NCI-H774 (cell line): ENCODE results near the gene WNT3A.

Source experiments
- DNase-seq: peaks from one replicate; lab custom pipeline; 2025; lab: John Stamatoyannopoulos, UW

WNT3A gene

GRCh38 chr1:228031276-228031995, 24.6 kb downstream of the WNT3A start:
- no peak for DNase-seq

- DNase-seq, result no peak
Observed at GRCh38 chr1:228032041-228032440, 25.2 kb downstream of the WNT3A start.

- DNase-seq, result no peak
Observed at GRCh38 chr1:228033376-228033775, 26.6 kb downstream of the WNT3A start.

GRCh38 chr1:228034954-228035837, 28.4 kb downstream of the WNT3A start:
- no peak for DNase-seq

- no peak for DNase-seq
Observed at GRCh38 chr1:228035844-228036243, 29.0 kb downstream of the WNT3A start.

GRCh38 chr1:228036701-228037231, 30.0 kb downstream of the WNT3A start:
- DNase-seq, result no peak

- no peak for DNase-seq
Observed at GRCh38 chr1:228037401-228038386, 30.9 kb downstream of the WNT3A start.

GRCh38 chr1:228038387-228039005, 31.7 kb downstream of the WNT3A start:
- no peak for DNase-seq

- no peak for DNase-seq
Observed at GRCh38 chr1:228039006-228039903, 32.5 kb downstream of the WNT3A start.

- DNase-seq, result no peak
Observed at GRCh38 chr1:228039986-228040385, 33.2 kb downstream of the WNT3A start.

- DNase-seq, result no peak
Observed at GRCh38 chr1:228041316-228041715, 34.5 kb downstream of the WNT3A start.

GRCh38 chr1:228042508-228042907, 35.7 kb downstream of the WNT3A start:
- DNase-seq, result no peak

- no peak for DNase-seq
Observed at GRCh38 chr1:228043281-228043848, 36.6 kb downstream of the WNT3A start.

- no peak for DNase-seq
Observed at GRCh38 chr1:228044961-228045360, 38.2 kb downstream of the WNT3A start.

- no peak for DNase-seq
Observed at GRCh38 chr1:228045405-228045804, 38.6 kb downstream of the WNT3A start.

GRCh38 chr1:228045871-228046270, 39.1 kb downstream of the WNT3A start:
- DNase-seq, result no peak

GRCh38 chr1:228046421-228047182, 39.8 kb downstream of the WNT3A start:
- no peak for DNase-seq

GRCh38 chr1:228047183-228047466, 40.3 kb downstream of the WNT3A start:
- no peak for DNase-seq

GRCh38 chr1:228048120-228048519, 41.3 kb downstream of the WNT3A start:
- no peak for DNase-seq
